Mucosa of stomach (tissue), 1 donor: ENCODE results near the gene C2CD3.

Experiments
- H3K27me3 ChIP-seq: one replicate; pipeline ENCODE4 v1.7.0; 2013; ENCODE audit warnings: mild to moderate bottlenecking, low read length; ENCODE audit not compliant: control insufficient read depth, insufficient read depth
- H3K36me3 ChIP-seq: one replicate; pipeline ENCODE4 v1.7.0; 2013; ENCODE audit warnings: low read length; ENCODE audit not compliant: control insufficient read depth, insufficient read depth
- H3K4me1 ChIP-seq: one replicate; pipeline ENCODE4 v1.7.0; 2013; ENCODE audit warnings: mild to moderate bottlenecking, low read length; ENCODE audit not compliant: control insufficient read depth, insufficient read depth
- H3K4me3 ChIP-seq: one replicate; pipeline ENCODE4 v1.7.0; 2013; ENCODE audit warnings: low read length
- H3K9ac ChIP-seq: one replicate; pipeline ENCODE4 v1.7.0; 2013; ENCODE audit warnings: mild to moderate bottlenecking, low read length, moderate library complexity
- H3K9me3 ChIP-seq: one replicate; pipeline ENCODE4 v1.7.0; 2013; ENCODE audit warnings: mild to moderate bottlenecking, low read length, moderate library complexity; ENCODE audit not compliant: control insufficient read depth
- donor health status: Pancreatic carcinoma.

Gene C2CD3

DNA sequence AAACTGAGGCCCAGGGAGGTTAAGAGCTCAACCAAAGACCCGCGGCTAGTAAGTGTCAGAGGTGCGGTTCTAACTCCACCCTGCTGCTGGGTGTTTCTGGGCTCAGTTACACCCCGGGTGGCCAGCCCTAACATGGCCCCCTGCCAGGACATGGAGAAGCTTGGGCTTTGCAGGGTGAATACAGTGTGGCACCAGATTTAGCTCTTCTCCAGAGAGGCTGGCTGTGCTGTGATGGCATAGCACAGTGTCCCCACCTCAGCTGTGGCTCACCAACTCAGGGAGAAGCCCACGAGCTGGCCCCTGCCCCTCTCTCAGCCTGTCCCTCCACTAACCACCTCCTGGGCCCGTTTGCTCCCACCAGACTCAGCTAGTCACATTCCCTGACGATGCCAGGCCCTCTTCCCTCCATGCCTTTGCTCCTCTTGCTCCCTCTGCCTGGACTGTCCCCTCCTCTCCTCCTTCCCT is 168.9 kb downstream of the C2CD3 start:
- Histone ChIP-seq H3K36me3 (no peaks in the 10 kb centered on the region), H3K9ac (no peak overlapping the region), H3K9me3 (no peaks in the 10 kb centered on the region), H3K4me1 (peaks cover 13% of the 10 kb centered on the region), H3K4me3 (no peak overlapping the region), H3K27me3 (no peaks in the 10 kb centered on the region)

- Histone ChIP-seq H3K4me3 (no peak overlapping the region), H3K9ac (no peak overlapping the region), H3K4me1 (peaks cover 10% of the 10 kb centered on the region), H3K9me3 (no peaks in the 10 kb centered on the region), H3K27me3 (no peaks in the 10 kb centered on the region), H3K36me3 (no peaks in the 10 kb centered on the region)
Observed at GRCh38 chr11:74000307-74001133, 170.3 kb downstream of the C2CD3 start.

GRCh38 chr11:73999581-74000306 is 171.1 kb downstream of the C2CD3 start:
- Histone ChIP-seq H3K36me3 (no peaks in the 10 kb centered on the region), H3K4me1 (peaks cover 6% of the 10 kb centered on the region), H3K4me3 (no peak overlapping the region), H3K9ac (no peak overlapping the region), H3K9me3 (no peaks in the 10 kb centered on the region), H3K27me3 (no peaks in the 10 kb centered on the region)

GRCh38 chr11:73998846-73999575 is 171.8 kb downstream of the C2CD3 start:
- H3K27me3 ChIP-seq = no peaks in the 10 kb centered on the region
- H3K4me3 ChIP-seq = no peak overlapping the region
- H3K9me3 ChIP-seq = no peaks in the 10 kb centered on the region
- H3K9ac ChIP-seq = no peak overlapping the region
- no peaks in the 10 kb centered on the region for H3K36me3 ChIP-seq
- H3K4me1 ChIP-seq = peaks cover 6% of the 10 kb centered on the region

DNA sequence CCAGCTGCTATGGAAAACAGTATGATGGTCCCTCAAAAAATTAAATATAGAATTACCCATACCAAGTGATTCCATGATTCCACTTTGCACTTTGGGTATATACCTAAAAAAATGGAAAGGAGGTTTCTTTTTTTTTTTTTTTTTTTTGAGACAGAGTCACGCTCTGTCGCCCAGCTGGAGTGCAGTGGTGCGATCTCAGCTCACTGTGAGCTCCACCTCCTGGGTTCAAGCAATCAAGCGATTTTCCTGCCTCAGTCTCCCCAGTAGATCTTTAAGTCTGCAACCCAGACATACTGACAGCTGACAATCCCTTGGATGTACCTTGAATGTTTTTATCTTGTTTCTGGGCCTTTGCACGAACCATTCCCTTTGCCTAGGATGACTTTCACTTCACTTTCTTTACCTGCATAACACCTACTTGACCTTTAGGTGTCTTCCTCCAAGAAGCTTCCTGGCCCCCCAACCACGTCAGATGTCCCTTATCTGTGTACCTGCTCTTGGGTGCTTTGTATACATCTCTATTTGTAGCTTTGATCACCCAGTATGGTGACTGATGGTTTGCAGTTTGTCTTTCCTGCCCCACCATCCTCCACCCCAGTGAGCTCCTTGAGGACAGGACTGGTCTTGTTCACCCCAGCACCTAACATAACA is 173.6 kb downstream of the C2CD3 start:
- Histone ChIP-seq H3K4me1 (peaks cover 6% of the 10 kb centered on the region), H3K4me3 (no peak overlapping the region), H3K36me3 (no peaks in the 10 kb centered on the region), H3K9ac (no peak overlapping the region), H3K9me3 (no peaks in the 10 kb centered on the region), H3K27me3 (no peaks in the 10 kb centered on the region)

DNA sequence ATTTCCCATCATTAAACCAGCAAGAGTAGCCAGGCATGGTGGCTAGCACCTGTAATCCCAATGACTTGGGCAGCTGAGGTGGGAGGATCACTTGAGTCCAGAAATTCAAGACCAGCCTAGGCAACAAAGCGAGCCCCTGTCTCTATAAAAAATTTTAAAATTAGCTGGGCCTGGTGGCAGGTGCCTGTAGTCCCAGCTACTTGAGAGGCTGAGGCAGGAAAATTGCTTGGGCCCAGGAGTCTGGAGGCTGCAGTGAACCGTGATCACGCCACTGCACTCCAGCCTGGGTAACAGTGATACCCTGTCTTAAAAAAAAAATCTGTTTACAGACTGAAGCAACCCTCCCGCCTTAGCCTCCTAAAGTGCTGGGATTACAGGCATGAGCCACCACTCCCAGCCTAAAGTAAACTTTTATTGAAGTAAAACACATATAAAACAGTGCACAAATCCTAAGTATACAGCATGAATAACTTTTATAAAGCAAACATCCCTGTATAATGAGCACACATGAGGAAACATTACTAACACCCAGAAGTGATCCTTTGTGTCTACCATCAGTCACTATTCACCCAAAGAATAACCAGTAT is 174.5 kb downstream of the C2CD3 start:
- no peaks in the 10 kb centered on the region for H3K27me3 ChIP-seq

DNA sequence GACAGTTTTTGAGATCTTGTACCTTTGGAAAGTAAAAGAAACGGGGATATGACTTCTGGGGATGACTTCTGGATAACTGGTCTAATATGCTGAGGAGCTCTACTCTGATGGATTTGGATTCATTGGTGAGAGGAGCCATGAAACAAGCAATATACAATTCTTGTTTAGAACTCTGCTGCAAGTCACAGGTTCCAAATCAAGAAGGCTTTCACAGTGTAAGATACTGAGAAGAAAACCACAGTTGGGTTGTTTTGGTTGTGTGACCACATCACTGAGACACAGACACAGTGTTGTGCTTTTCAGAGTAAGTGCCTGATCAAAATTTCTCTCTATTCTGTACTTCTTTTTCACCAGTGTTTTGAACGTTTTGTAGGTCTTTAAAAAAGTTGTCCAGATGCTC is 175.1 kb downstream of the C2CD3 start:
- H3K27me3 ChIP-seq = no peaks in the 10 kb centered on the region
- H3K36me3 ChIP-seq = no peaks in the 10 kb centered on the region
- no peaks in the 10 kb centered on the region for H3K9me3 ChIP-seq
- no peak overlapping the region for H3K4me3 ChIP-seq
- no peaks in the 10 kb centered on the region for H3K4me1 ChIP-seq
- H3K9ac ChIP-seq = no peak overlapping the region

More for the DNA sequence above, 174.5 kb downstream of the C2CD3 start:
- H3K36me3 ChIP-seq = no peaks in the 10 kb centered on the region
- no peak overlapping the region for H3K4me3 ChIP-seq
- no peaks in the 10 kb centered on the region for H3K4me1 ChIP-seq
- H3K9ac ChIP-seq = no peak overlapping the region
- H3K9me3 ChIP-seq = no peaks in the 10 kb centered on the region

DNA sequence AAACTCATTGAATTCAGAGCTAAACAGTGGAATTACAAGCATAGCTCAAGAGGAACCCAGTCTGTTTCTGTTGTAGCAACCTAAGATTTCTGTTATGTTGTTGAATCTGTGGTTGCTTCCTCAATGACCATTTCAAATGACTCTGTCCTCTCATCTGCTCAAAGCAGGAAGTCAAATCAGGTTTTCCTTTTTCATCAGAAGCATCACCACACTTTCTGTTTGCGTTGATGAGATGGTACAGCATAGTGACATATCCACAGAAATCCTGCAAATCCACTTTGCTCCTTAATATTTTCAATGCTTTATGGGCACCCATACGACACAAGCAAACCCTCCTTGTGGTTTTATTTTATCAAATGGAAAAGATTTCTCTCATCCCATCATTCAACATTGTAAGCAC is 175.6 kb downstream of the C2CD3 start:
- no peaks in the 10 kb centered on the region for H3K9me3 ChIP-seq
- H3K4me3 ChIP-seq = no peak overlapping the region
- H3K36me3 ChIP-seq = no peaks in the 10 kb centered on the region
- no peak overlapping the region for H3K9ac ChIP-seq
- H3K27me3 ChIP-seq = no peaks in the 10 kb centered on the region
- no peaks in the 10 kb centered on the region for H3K4me1 ChIP-seq

DNA sequence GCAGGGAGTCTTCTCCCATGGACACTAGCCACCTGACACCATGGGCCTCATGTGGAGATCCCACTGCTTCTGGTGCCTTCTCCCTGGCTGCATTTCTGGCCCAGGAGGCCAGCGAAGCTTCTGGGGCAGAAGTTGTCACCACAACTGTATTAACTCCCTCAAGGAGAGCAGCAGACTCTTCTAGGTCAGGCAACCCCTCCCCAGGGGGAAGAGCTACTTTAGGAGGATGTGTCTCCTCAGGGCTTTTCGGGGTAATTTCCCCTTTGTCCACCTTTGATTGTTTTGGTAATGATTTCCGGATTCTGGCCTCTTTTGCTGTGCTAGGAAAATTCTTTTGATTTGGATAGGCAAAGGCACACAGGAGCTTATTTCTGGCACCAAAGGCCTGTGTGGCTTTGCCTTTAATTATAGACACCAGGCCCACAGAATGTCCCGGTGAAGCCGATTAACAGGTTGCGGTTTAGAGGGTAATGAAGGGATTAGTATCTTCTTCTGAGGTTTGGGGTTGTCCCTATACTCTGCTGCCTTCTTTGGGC is 179.3 kb downstream of the C2CD3 start:
- Histone ChIP-seq H3K27me3 (no peaks in the 10 kb centered on the region), H3K9me3 (no peaks in the 10 kb centered on the region), H3K9ac (no peak overlapping the region), H3K4me3 (no peak overlapping the region), H3K4me1 (no peaks in the 10 kb centered on the region), H3K36me3 (no peaks in the 10 kb centered on the region)

DNA sequence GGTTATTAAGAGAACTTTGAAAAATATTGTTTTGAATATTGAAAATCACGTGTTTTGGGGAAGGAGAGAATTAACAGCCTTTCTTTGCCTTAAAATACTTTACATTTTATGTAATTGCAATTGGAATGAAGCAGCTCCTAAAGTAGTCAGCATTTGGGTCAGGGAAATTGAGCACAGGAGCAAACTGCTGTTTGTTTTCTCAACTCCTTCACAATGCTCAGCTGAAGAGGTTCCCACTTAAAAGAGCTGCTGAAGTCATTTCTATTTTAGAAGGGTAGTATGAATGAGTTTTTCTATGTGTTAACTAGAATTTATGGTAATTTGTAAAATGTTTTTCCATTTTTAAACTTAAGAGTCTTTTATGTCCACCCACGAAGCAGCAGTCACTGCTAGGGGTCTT is 180.1 kb downstream of the C2CD3 start:
- Histone ChIP-seq H3K9me3 (no peaks in the 10 kb centered on the region), H3K27me3 (no peaks in the 10 kb centered on the region), H3K4me3 (no peak overlapping the region), H3K36me3 (no peaks in the 10 kb centered on the region), H3K9ac (no peak overlapping the region), H3K4me1 (no peaks in the 10 kb centered on the region)

DNA sequence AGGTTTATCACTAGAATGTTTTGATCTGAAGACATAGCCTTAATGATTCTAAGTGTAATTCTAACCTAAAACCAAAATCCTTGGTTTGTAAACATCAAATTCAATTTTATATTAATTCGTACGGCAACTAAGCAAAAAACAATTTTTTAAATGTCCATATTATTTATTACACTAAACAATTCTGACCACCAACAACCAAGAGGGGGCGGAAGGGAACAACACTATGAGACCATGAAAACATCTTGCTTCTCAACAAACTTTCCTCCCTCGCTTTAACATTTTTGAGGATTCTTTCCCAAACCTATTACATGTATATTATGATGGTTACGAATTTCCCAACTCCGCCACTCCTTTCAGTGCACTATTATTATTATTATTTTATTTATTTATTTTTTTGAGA is 181.6 kb downstream of the C2CD3 start:
- Histone ChIP-seq H3K36me3 (no peaks in the 10 kb centered on the region), H3K9me3 (no peaks in the 10 kb centered on the region), H3K27me3 (no peaks in the 10 kb centered on the region), H3K9ac (no peak overlapping the region), H3K4me3 (no peak overlapping the region), H3K4me1 (no peaks in the 10 kb centered on the region)
